ENCODE measurements around the gene MGLL.

- TF ChIP-seq CTCF (IDR thresholded peaks at IDR 0.05) (no peak), POLR2A (IDR thresholded peaks at IDR 0.05) (no peak)
Observed at GRCh38 chr3:127647845-127648204, 174.5 kb downstream of the MGLL start.

All from ovary (tissue), 3 donors.